Stomach (tissue), 4 donors: ENCODE results near the gene ITGB1BP2.

ENCODE experiments used
- CTCF ChIP-seq, 7 experiments: fragments of 450-650 bp in 4 of 7; fragments of 200-600 bp in 3 of 7; sonication (generic) in 3 of 7; IDR thresholded peaks; one replicate each; pipeline ENCODE4 v1.5.1; 2016 to 2019; ENCODE audit warnings: antibody characterized with exemption in 7 of 7, control low read depth in 2 of 7, mild to moderate bottlenecking in 1 of 7
- POLR2AphosphoS5 ChIP-seq, 3 donors: sonication (generic); formaldehyde crosslinking; IDR thresholded peaks; one replicate each; pipeline ENCODE4 v1.6.1; 2016; ENCODE audit warnings: antibody characterized with exemption in 3 of 3

GRCh38 chrX:71315917-71316316 lies 14.4 kb downstream of the ITGB1BP2 start:
- TF ChIP-seq CTCF (IDR thresholded peaks at IDR 0.05) (no peak), POLR2AphosphoS5 (IDR thresholded peaks at IDR 0.05) (no peak)
